WTC11 (cell line): ENCODE measurements around the gene ZNF3. TPM values are rescaled to one million over a fixed set of nuclear protein-coding genes. Genes with fewer than 3 reads are reported as not detected.

Experiments
- ATAC-seq: fragments of 200-7000 bp; cut with Tn5 transposase; 2 replicates; pipeline ENCODE4 v1.10.0; 2021; ENCODE audit warnings: mild to moderate bottlenecking, moderate library complexity
- CTCF ChIA-PET: fragments of 300-600 bp; sonication (Branson Sonifier 250); formaldehyde crosslinking; loops from one replicate; lab custom pipeline; 2021; ENCODE audit warnings: antibody characterized with exemption; lab: Charles Lee
- POLR2A ChIA-PET: fragments of 350-600 bp; sonication (Branson Sonifier 250); formaldehyde crosslinking; loops from one replicate; lab custom pipeline; 2021; ENCODE audit warnings: antibody characterized with exemption; lab: Charles Lee
- DNase-seq: peaks from one replicate; pipeline ENCODE4 v3.0.0; 2021; ENCODE audit warnings: low spot score
- H3K27ac Mint-ChIP-seq: 2 replicates; pipeline ENCODE4 v1.8.0; 2021; ENCODE audit warnings: mixed read lengths
- H3K27me3 Mint-ChIP-seq: 2 replicates; pipeline ENCODE4 v1.8.0; 2021; ENCODE audit warnings: low read depth, mild to moderate bottlenecking, moderate library complexity, mixed read lengths
- H3K36me3 Mint-ChIP-seq: 2 replicates; pipeline ENCODE4 v1.8.0; 2021; ENCODE audit warnings: mixed read lengths
- H3K4me1 Mint-ChIP-seq: 2 replicates; pipeline ENCODE4 v1.8.0; 2022; ENCODE audit warnings: mixed read lengths
- H3K4me3 Mint-ChIP-seq: 2 replicates; pipeline ENCODE4 v1.8.0; 2021; ENCODE audit warnings: mild to moderate bottlenecking, moderate library complexity, mixed read lengths
- H3K9me3 Mint-ChIP-seq: 2 replicates; pipeline ENCODE4 v1.8.0; 2021; ENCODE audit warnings: mixed read lengths
- CDX4 ChIP-seq: fragments of 250-450 bp; sonication (Bioruptor Pico); IDR thresholded peaks from 2 replicates; pipeline ENCODE4 v1.9.0; 2021; ENCODE audit warnings: moderate library complexity, mild to moderate bottlenecking, inconsistent platforms, borderline replicate concordance
- CREM ChIP-seq: sonication (generic); formaldehyde crosslinking; IDR thresholded peaks from 2 replicates; pipeline ENCODE4 v1.8.1; 2022; ENCODE audit warnings: mild to moderate bottlenecking, missing genetic modification reagents, moderate library complexity
- E2F4 ChIP-seq: sonication (generic); formaldehyde crosslinking; IDR thresholded peaks from 2 replicates; pipeline ENCODE4 v1.8.1; 2022; ENCODE audit warnings: low read depth, mild to moderate bottlenecking, moderate library complexity, missing genetic modification reagents, borderline replicate concordance
- E2F5 ChIP-seq: sonication (generic); formaldehyde crosslinking; IDR thresholded peaks from 2 replicates; pipeline ENCODE4 v1.8.1; 2022; ENCODE audit warnings: mild to moderate bottlenecking, moderate library complexity, missing genetic modification reagents
- ESRRA ChIP-seq: sonication (generic); formaldehyde crosslinking; IDR thresholded peaks from 2 replicates; pipeline ENCODE4 v1.8.1; 2022; ENCODE audit warnings: mild to moderate bottlenecking, missing genetic modification reagents, borderline replicate concordance
- FOXK1 ChIP-seq: sonication (generic); formaldehyde crosslinking; IDR thresholded peaks from 2 replicates; pipeline ENCODE4 v1.8.0; 2022; ENCODE audit warnings: mild to moderate bottlenecking, moderate library complexity, missing genetic modification reagents
- KAT7 ChIP-seq: sonication (generic); formaldehyde crosslinking; IDR thresholded peaks from 2 replicates; pipeline ENCODE4 v1.8.1; 2023; ENCODE audit warnings: missing genetic modification reagents, mild to moderate bottlenecking, borderline replicate concordance
- MAX ChIP-seq: sonication (generic); formaldehyde crosslinking; IDR thresholded peaks from 2 replicates; pipeline ENCODE4 v1.8.0; 2022; ENCODE audit warnings: mild to moderate bottlenecking, missing genetic modification reagents
- PRDM15 ChIP-seq: sonication (generic); formaldehyde crosslinking; IDR thresholded peaks from 2 replicates; pipeline ENCODE4 v1.8.0; 2022; ENCODE audit warnings: missing genetic modification reagents
- ZBTB21 ChIP-seq: sonication (generic); formaldehyde crosslinking; IDR thresholded peaks from 2 replicates; pipeline ENCODE4 v1.8.1; 2023; ENCODE audit warnings: mild to moderate bottlenecking, missing genetic modification reagents, borderline replicate concordance
- ZNF281 ChIP-seq: sonication (generic); formaldehyde crosslinking; IDR thresholded peaks from 2 replicates; pipeline ENCODE4 v1.8.0; 2023; ENCODE audit warnings: mild to moderate bottlenecking, missing genetic modification reagents
- ZNF425 ChIP-seq: fragments of 250-450 bp; sonication (Bioruptor Pico); conservative IDR thresholded peaks from 2 replicates; pipeline ENCODE4 v1.9.0; 2021; ENCODE audit warnings: mild to moderate bottlenecking
- total RNA-seq: library from RNA; stranded (reverse); gene quantifications from 3 replicates; pipeline ENCODE4 v1.2.3, GENCODE V29; 2021

Gene ZNF3
- total RNA-seq, 1 experiment from 2014 or later, result 48.3 TPM

GRCh38 chr7:100027197-100027596 lies 54.3 kb downstream of the ZNF3 start:
- H3K27me3 Mint-ChIP-seq, result no peaks in the 10 kb centered on the region
- H3K4me1 Mint-ChIP-seq, result no peaks in the 10 kb centered on the region
- no peak for TF ChIP-seq CDX4 (CRISPR knock-in tag)
- DNase-seq (no peak), ATAC-seq (no peak)
- no peak overlapping the region for H3K4me3 Mint-ChIP-seq
- ChIA-PET CTCF (interaction anchor here (0.6 to 0.7 kb wide), 2 partner anchors 23 to 26 kb away, joined by 3 to 4 read pairs; no protein-coding TSS in a partner anchor), POLR2A (no interaction called here)
- no peaks in the 10 kb centered on the region for H3K9me3 Mint-ChIP-seq
- H3K36me3 Mint-ChIP-seq, result peaks cover 69% of the 10 kb centered on the region
- H3K27ac Mint-ChIP-seq, result no peak overlapping the region

GRCh38 chr7:100024020-100024619 lies 57.4 kb downstream of the ZNF3 start:
- Mint-ChIP-seq H3K4me3 (no peak overlapping the region), H3K9me3 (no peaks in the 10 kb centered on the region), H3K36me3 (peaks cover 45% of the 10 kb centered on the region), H3K27ac (no peak overlapping the region), H3K4me1 (peaks cover 10% of the 10 kb centered on the region), H3K27me3 (no peaks in the 10 kb centered on the region)
- DNase-seq (no peak), ATAC-seq (no peak)
- ChIA-PET CTCF (no interaction called here), POLR2A (no interaction called here)
- TF ChIP-seq E2F5 (CRISPR knock-in tag) (no peak), ZNF425 (CRISPR knock-in tag) (no peak)

- Mint-ChIP-seq H3K36me3 (peaks cover 44% of the 10 kb centered on the region), H3K4me3 (no peak overlapping the region), H3K27me3 (no peaks in the 10 kb centered on the region), H3K9me3 (no peaks in the 10 kb centered on the region), H3K27ac (no peak overlapping the region), H3K4me1 (peaks cover 10% of the 10 kb centered on the region)
- DNase-seq, result no peak
- ChIA-PET CTCF (no interaction called here), POLR2A (interaction anchor here (0.6 kb wide), 1 partner anchor 20 kb away, joined by 4 read pairs; no protein-coding TSS in a partner anchor)
- no peak for ATAC-seq
- TF ChIP-seq KAT7 (CRISPR knock-in tag) (no peak), FOXK1 (CRISPR knock-in tag) (no peak), ZBTB21 (CRISPR knock-in tag) (no peak), PRDM15 (no peak), ZNF281 (no peak), CREM (CRISPR knock-in tag) (no peak), CDX4 (CRISPR knock-in tag) (no peak), ESRRA (CRISPR knock-in tag) (no peak), MAX (no peak), E2F4 (no peak)
Observed at GRCh38 chr7:100023526-100023925, 58.0 kb downstream of the ZNF3 start.
